H9 (cell line): ENCODE measurements around the gene ZNF451. TPM values are rescaled to one million over a fixed set of nuclear protein-coding genes. Genes with fewer than 3 reads are reported as not detected.

ENCODE experiments used
- DNase-seq: peaks from one replicate; pipeline ENCODE4 v3.0.0-alpha.2; 2017
- H2AFZ ChIP-seq: one replicate; pipeline ENCODE4 v1.6.1; 2013; ENCODE audit warnings: mild to moderate bottlenecking, low read length, control low read depth, moderate library complexity
- H2AK5ac ChIP-seq: 2 replicates; pipeline ENCODE4 v1.6.1; 2013; ENCODE audit warnings: low read length, control low read depth, mixed read lengths; ENCODE audit not compliant: insufficient read length
- H2BK120ac ChIP-seq: one replicate; pipeline ENCODE4 v1.6.1; 2013; ENCODE audit warnings: low read depth, mild to moderate bottlenecking, low read length, control low read depth, inconsistent platforms; ENCODE audit not compliant: poor library complexity, severe bottlenecking
- H2BK12ac ChIP-seq: 2 replicates; pipeline ENCODE4 v1.6.1; 2013; ENCODE audit warnings: low read length, control low read depth, mixed read lengths, low read depth; ENCODE audit not compliant: insufficient read length
- H2BK15ac ChIP-seq: 2 replicates; pipeline ENCODE4 v1.6.1; 2013; ENCODE audit warnings: low read depth, low read length, control low read depth
- H2BK20ac ChIP-seq: one replicate; pipeline ENCODE4 v1.6.1; 2013; ENCODE audit warnings: low read depth, mild to moderate bottlenecking, low read length, control low read depth, inconsistent platforms; ENCODE audit not compliant: poor library complexity, severe bottlenecking
- H2BK5ac ChIP-seq: 2 replicates; pipeline ENCODE4 v1.6.1; 2013; ENCODE audit warnings: low read length, control low read depth, mixed read lengths; ENCODE audit not compliant: insufficient read length
- H3K14ac ChIP-seq: 2 replicates; pipeline ENCODE4 v1.6.1; 2013; ENCODE audit warnings: low read length, control low read depth; ENCODE audit not compliant: insufficient read depth
- H3K18ac ChIP-seq: 2 replicates; pipeline ENCODE4 v1.6.1; 2013; ENCODE audit warnings: low read depth, mild to moderate bottlenecking, mixed read lengths, low read length, control low read depth; ENCODE audit not compliant: insufficient read length
- H3K23ac ChIP-seq: 2 replicates; pipeline ENCODE4 v1.6.1; 2013; ENCODE audit warnings: low read length, control low read depth, mixed read lengths, low read depth; ENCODE audit not compliant: insufficient read length
- H3K23me2 ChIP-seq: 2 replicates; pipeline ENCODE4 v1.6.1; 2013; ENCODE audit warnings: low read depth, mild to moderate bottlenecking, mixed read lengths, low read length, control low read depth; ENCODE audit not compliant: insufficient read length, poor library complexity, severe bottlenecking
- H3K27ac ChIP-seq: 2 replicates; pipeline ENCODE4 v1.5.1; 2013; ENCODE audit warnings: low read length, control low read depth, mixed read lengths, low read depth; ENCODE audit not compliant: insufficient read length
- H3K27me3 ChIP-seq: 2 replicates; pipeline ENCODE4 v1.6.1; 2013; ENCODE audit warnings: low read length, control low read depth, inconsistent platforms; ENCODE audit not compliant: insufficient read depth
- H3K4ac ChIP-seq: 2 replicates; pipeline ENCODE4 v1.6.1; 2013; ENCODE audit warnings: low read depth, mild to moderate bottlenecking, control low read depth, inconsistent platforms, low read length, moderate library complexity
- H3K4me1 ChIP-seq: 2 replicates; pipeline ENCODE4 v1.6.1; 2013; ENCODE audit warnings: low read length, control low read depth, inconsistent platforms; ENCODE audit not compliant: insufficient read depth
- H3K4me2 ChIP-seq: 2 replicates; pipeline ENCODE4 v1.6.1; 2013; ENCODE audit warnings: low read length, control low read depth, mixed read lengths; ENCODE audit not compliant: insufficient read length, insufficient read depth
- H3K56ac ChIP-seq: 2 replicates; pipeline ENCODE4 v1.6.1; 2013; ENCODE audit warnings: low read depth, mild to moderate bottlenecking, mixed read lengths, low read length, control low read depth; ENCODE audit not compliant: insufficient read length
- H3K79me1 ChIP-seq: 2 replicates; pipeline ENCODE4 v1.6.1; 2013; ENCODE audit warnings: low read depth, mild to moderate bottlenecking, moderate library complexity, low read length, control low read depth, inconsistent platforms; ENCODE audit not compliant: insufficient read depth, poor library complexity, severe bottlenecking
- H3K79me2 ChIP-seq: 2 replicates; pipeline ENCODE4 v1.6.1; 2013; ENCODE audit warnings: low read length, control low read depth, inconsistent platforms; ENCODE audit not compliant: insufficient read depth
- H3K9ac ChIP-seq: 2 replicates; pipeline ENCODE4 v1.6.1; 2013; ENCODE audit warnings: low read length, control low read depth, mixed read lengths; ENCODE audit not compliant: insufficient read length; ENCODE audit errors: extremely low read depth
- H3K9me3 ChIP-seq: one replicate; pipeline ENCODE4 v1.6.1; 2013; ENCODE audit warnings: low read depth, low read length, inconsistent platforms; ENCODE audit not compliant: control insufficient read depth
- H3T11ph ChIP-seq: one replicate; pipeline ENCODE4 v1.6.1; 2013; ENCODE audit warnings: mild to moderate bottlenecking, low read length, control low read depth, inconsistent platforms
- H4K20me1 ChIP-seq: one replicate; pipeline ENCODE4 v1.6.1; 2013; ENCODE audit not compliant: control insufficient read depth, insufficient read length, insufficient read depth
- H4K5ac ChIP-seq: 2 replicates; pipeline ENCODE4 v1.6.1; 2013; ENCODE audit warnings: low read depth, mild to moderate bottlenecking, mixed read lengths, low read length, control low read depth; ENCODE audit not compliant: insufficient read length
- H4K8ac ChIP-seq: replicated peaks from 2 replicates; pipeline ENCODE4 v1.6.1; 2013; ENCODE audit warnings: low read length, control low read depth, mixed read lengths, low read depth; ENCODE audit not compliant: insufficient read length
- H4K91ac ChIP-seq: 2 replicates; pipeline ENCODE4 v1.6.1; 2013; ENCODE audit warnings: low read depth, mild to moderate bottlenecking, moderate library complexity, mixed read lengths, low read length, control low read depth; ENCODE audit not compliant: insufficient read length
- H3K27ac Mint-ChIP-seq, 3 experiments: 2 replicates in 2 of 3; 3 replicates in 1 of 3; pipeline ENCODE4 v1.8.0; 2020 to 2021; ENCODE audit warnings: mixed read lengths in 3 of 3, mild to moderate bottlenecking in 1 of 3, moderate library complexity in 1 of 3
- H3K27me3 Mint-ChIP-seq: 2 replicates; pipeline ENCODE4 v1.8.0; 2021; ENCODE audit warnings: low read depth, mild to moderate bottlenecking, moderate library complexity, mixed read lengths
- H3K36me3 Mint-ChIP-seq, 3 experiments: 2 replicates in 2 of 3; 3 replicates in 1 of 3; pipeline ENCODE4 v1.8.0; 2020 to 2021; ENCODE audit warnings: low read depth in 3 of 3, mixed read lengths in 3 of 3; ENCODE audit not compliant: insufficient read depth in 1 of 3
- H3K4me1 Mint-ChIP-seq, 2 experiments: 2 replicates each; pipeline ENCODE4 v1.8.0; 2020; ENCODE audit warnings: mixed read lengths in 2 of 2
- H3K4me3 Mint-ChIP-seq, 2 experiments: 2 replicates in 1 of 2; 3 replicates in 1 of 2; pipeline ENCODE4 v1.8.0; 2020 to 2021; ENCODE audit warnings: mild to moderate bottlenecking in 2 of 2, mixed read lengths in 2 of 2, moderate library complexity in 1 of 2
- H3K9me3 Mint-ChIP-seq, 2 experiments: 2 replicates in 1 of 2; 3 replicates in 1 of 2; pipeline ENCODE4 v1.8.0; 2020; ENCODE audit warnings: mild to moderate bottlenecking in 2 of 2, mixed read lengths in 2 of 2, moderate library complexity in 1 of 2
- WGBS: extraction: QIAGEN DNeasy Blood & Tissue Kit; methylation state at CpG from one replicate; pipeline ENCODE4 v1.1.7; 2013; ENCODE audit warnings: missing lambda C conversion rate, low lambda C conversion rate, mixed read lengths; ENCODE audit not compliant: insufficient read length; ENCODE audit errors: extremely low coverage; 5-methylcytosine and 5-hydroxymethylcytosine counted together
- total RNA-seq: library from RNA; stranded (reverse); gene quantifications from 2 replicates; pipeline ENCODE4 v1.2.1, GENCODE V29; 2021
- TF ChIP-seq, protein P1 (sequence below): fragments of 200-600 bp; sonication (generic); conservative IDR thresholded peaks from 3 replicates; pipeline ENCODE4 v1.8.0; 2021; ENCODE audit warnings: antibody characterized with exemption, mild to moderate bottlenecking

Gene ZNF451
- total RNA-seq, 1 experiment from 2014 or later: 71.2 TPM

DNA sequence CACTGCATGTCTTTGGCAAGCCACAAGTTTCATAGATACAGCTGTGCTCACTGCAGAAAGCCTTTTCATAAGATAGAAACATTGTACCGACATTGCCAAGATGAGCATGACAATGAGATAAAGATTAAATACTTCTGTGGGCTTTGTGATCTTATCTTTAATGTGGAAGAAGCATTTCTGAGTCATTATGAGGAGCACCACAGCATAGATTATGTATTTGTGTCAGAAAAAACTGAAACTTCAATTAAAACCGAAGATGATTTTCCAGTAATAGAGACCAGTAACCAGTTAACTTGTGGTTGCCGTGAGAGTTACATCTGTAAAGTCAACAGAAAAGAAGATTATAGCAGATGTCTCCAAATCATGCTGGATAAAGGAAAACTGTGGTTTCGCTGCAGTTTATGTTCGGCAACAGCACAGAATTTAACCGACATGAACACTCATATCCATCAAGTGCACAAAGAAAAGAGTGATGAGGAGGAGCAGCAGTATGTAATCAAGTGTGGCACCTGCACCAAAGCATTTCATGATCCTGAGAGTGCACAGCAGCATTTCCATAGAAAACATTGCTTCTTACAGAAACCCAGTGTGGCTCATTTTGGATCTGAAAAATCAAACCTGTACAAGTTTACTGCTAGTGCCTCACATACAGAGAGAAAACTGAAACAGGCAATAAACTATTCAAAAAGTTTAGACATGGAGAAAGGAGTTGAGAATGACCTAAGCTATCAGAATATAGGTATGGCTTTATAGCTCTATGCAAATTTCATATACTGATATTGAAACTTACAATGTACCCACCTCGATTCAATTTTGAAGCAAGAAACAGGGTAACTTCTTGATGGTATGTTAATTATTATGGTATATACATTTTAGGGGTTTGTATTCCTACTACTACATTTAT, 58.2 kb downstream of the ZNF451 start:
- Histone ChIP-seq H2BK120ac (no peak overlapping the region), H3K56ac (no peak overlapping the region), H4K8ac (no peak overlapping the region), H4K5ac (no peak overlapping the region), H2BK15ac (no peak overlapping the region), H3K4ac (no peak overlapping the region), H3K18ac (no peak overlapping the region), H2BK12ac (no peak overlapping the region), H3K27ac (no peak overlapping the region), H4K91ac (no peak overlapping the region), H3K27me3 (no peaks in the 10 kb centered on the region), H3K23me2 (no peaks in the 10 kb centered on the region), H2AK5ac (no peak overlapping the region), H3K9ac (no peak overlapping the region), H3K79me2 (no peaks in the 10 kb centered on the region), H3K9me3 (no peaks in the 10 kb centered on the region), H3K23ac (no peak overlapping the region), H4K20me1 (no peaks in the 10 kb centered on the region), H3K79me1 (no peaks in the 10 kb centered on the region), H3T11ph (no peak overlapping the region), H2BK20ac (no peak overlapping the region), H3K4me1 (no peaks in the 10 kb centered on the region), H3K4me2 (no peak overlapping the region), H3K14ac (no peak overlapping the region), H2AFZ (no peak overlapping the region), H2BK5ac (no peak overlapping the region)
- no peaks in the 10 kb centered on the region for H3K9me3 Mint-ChIP-seq
- no peaks in the 10 kb centered on the region for H3K27me3 Mint-ChIP-seq
- H3K27ac Mint-ChIP-seq: no peak overlapping the region
- H3K36me3 Mint-ChIP-seq: peaks cover 4 to 50% (median 46%) of the 10 kb centered on the region in 3 experiments
- no peak overlapping the region for H3K4me3 Mint-ChIP-seq
- no CpG with 5 or more reads among the region's 7 CpGs for WGBS
- TF ChIP-seq, protein P1, sequence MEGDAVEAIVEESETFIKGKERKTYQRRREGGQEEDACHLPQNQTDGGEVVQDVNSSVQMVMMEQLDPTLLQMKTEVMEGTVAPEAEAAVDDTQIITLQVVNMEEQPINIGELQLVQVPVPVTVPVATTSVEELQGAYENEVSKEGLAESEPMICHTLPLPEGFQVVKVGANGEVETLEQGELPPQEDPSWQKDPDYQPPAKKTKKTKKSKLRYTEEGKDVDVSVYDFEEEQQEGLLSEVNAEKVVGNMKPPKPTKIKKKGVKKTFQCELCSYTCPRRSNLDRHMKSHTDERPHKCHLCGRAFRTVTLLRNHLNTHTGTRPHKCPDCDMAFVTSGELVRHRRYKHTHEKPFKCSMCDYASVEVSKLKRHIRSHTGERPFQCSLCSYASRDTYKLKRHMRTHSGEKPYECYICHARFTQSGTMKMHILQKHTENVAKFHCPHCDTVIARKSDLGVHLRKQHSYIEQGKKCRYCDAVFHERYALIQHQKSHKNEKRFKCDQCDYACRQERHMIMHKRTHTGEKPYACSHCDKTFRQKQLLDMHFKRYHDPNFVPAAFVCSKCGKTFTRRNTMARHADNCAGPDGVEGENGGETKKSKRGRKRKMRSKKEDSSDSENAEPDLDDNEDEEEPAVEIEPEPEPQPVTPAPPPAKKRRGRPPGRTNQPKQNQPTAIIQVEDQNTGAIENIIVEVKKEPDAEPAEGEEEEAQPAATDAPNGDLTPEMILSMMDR: no peak
- H3K4me1 Mint-ChIP-seq: no peaks in the 10 kb centered on the region
- no peak for DNase-seq
